ENCODE data around the gene CCT8.
"Not testable (repeated sequence)": the region's sequence is repeated elsewhere in the genome, so short reads cannot be mapped to it uniquely, and the experiment has no call there.

CCT8 gene

GRCh38 chr21:29082046-29082815 is 8.8 kb upstream of the CCT8 start:
- H3K4me3 ChIP-seq (ENCODE audit: low read depth, low read length): no peak overlapping the region
- DNase-seq: no peak
- TF ChIP-seq CTCF (IDR thresholded peaks at IDR 0.05; ENCODE audit: low read depth, low read length): no peak
- peaks cover 12% of the 10 kb centered on the region for H3K4me1 ChIP-seq
- H3K27me3 ChIP-seq: peaks cover 37% of the 10 kb centered on the region
- H3K9me3 ChIP-seq: no peaks in the 10 kb centered on the region
- H3K36me3 ChIP-seq: no peaks in the 10 kb centered on the region

- no peaks in the 10 kb centered on the region for H3K9me3 ChIP-seq
- H3K27me3 ChIP-seq: peaks cover 19% of the 10 kb centered on the region
- no peak for TF ChIP-seq CTCF (IDR thresholded peaks at IDR 0.05; ENCODE audit: low read depth, low read length)
- no peak overlapping the region for H3K4me3 ChIP-seq (ENCODE audit: low read depth, low read length)
- DNase-seq: no peak
- peaks cover 12% of the 10 kb centered on the region for H3K4me1 ChIP-seq
- H3K36me3 ChIP-seq: no peaks in the 10 kb centered on the region
Observed at GRCh38 chr21:29080454-29080941, 7.0 kb upstream of the CCT8 start.

- Histone ChIP-seq H3K4me1 (peaks cover 7% of the 10 kb centered on the region), H3K27me3 (peaks cover 6% of the 10 kb centered on the region), H3K36me3 (no peaks in the 10 kb centered on the region), H3K9me3 (no peaks in the 10 kb centered on the region), H3K4me3 (ENCODE audit: low read depth, low read length) (no peak overlapping the region)
- no peak for DNase-seq
- TF ChIP-seq CTCF (IDR thresholded peaks at IDR 0.05; ENCODE audit: low read depth, low read length): no peak
Observed at GRCh38 chr21:29078869-29079767, 5.7 kb upstream of the CCT8 start.

GRCh38 chr21:29077651-29078090 is 4.2 kb upstream of the CCT8 start:
- H3K4me3 ChIP-seq (ENCODE audit: low read depth, low read length): no peak overlapping the region
- DNase-seq: no peak
- H3K27me3 ChIP-seq: peaks cover 5% of the 10 kb centered on the region; the same call in 1 of the 2 replicates
- H3K4me1 ChIP-seq: no peaks in the 10 kb centered on the region
- H3K9me3 ChIP-seq: no peaks in the 10 kb centered on the region
- peaks cover 4% of the 10 kb centered on the region; the same call in 1 of the 2 replicates for H3K36me3 ChIP-seq
- no peak for TF ChIP-seq CTCF (IDR thresholded peaks at IDR 0.05; ENCODE audit: low read depth, low read length)

- H3K4me1 ChIP-seq; H3K36me3 ChIP-seq; H3K4me3 ChIP-seq (ENCODE audit: low read depth, low read length); H3K9me3 ChIP-seq; H3K27me3 ChIP-seq: not testable (repeated sequence)
- peak; percentile 43 for DNase-seq
Observed at GRCh38 chr21:29076731-29077640, 3.5 kb upstream of the CCT8 start.
